LNCAP (cell line): ENCODE results near the gene EML1.

Experiments used
- TF ChIP-seq, protein P1 (sequence below): fragments of 450-650 bp; IDR thresholded peaks from 2 replicates; pipeline ENCODE4 v1.5.1; 2017; ENCODE audit warnings: mild to moderate bottlenecking

EML1 gene

DNA sequence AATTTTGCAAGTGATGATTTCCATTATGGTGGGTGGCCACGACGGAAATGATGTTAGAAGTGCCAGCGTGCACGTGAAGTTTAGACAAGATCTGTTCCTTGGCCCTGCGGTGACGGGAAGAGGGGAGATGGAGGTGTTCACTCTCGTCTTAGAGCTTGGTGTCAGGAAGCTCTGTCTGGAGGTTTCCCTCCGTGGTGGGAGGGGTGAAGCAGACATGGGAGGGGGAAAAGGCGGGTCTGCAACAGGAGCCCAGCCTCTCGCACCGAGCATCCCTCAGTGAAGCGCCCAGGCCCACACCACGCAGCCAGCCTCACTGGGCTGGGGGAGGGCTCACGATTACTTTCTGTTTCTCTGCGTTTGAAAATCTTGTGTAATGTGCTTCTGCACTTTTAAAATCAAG is 26.3 kb downstream of the EML1 start:
- TF ChIP-seq, protein P1, sequence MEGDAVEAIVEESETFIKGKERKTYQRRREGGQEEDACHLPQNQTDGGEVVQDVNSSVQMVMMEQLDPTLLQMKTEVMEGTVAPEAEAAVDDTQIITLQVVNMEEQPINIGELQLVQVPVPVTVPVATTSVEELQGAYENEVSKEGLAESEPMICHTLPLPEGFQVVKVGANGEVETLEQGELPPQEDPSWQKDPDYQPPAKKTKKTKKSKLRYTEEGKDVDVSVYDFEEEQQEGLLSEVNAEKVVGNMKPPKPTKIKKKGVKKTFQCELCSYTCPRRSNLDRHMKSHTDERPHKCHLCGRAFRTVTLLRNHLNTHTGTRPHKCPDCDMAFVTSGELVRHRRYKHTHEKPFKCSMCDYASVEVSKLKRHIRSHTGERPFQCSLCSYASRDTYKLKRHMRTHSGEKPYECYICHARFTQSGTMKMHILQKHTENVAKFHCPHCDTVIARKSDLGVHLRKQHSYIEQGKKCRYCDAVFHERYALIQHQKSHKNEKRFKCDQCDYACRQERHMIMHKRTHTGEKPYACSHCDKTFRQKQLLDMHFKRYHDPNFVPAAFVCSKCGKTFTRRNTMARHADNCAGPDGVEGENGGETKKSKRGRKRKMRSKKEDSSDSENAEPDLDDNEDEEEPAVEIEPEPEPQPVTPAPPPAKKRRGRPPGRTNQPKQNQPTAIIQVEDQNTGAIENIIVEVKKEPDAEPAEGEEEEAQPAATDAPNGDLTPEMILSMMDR = no peak

- TF ChIP-seq, protein P1 = no peak
Observed at GRCh38 chr14:99820702-99821331, 27.6 kb downstream of the EML1 start.

- TF ChIP-seq, protein P1 = no peak
Observed at GRCh38 chr14:99821519-99822508, 28.6 kb downstream of the EML1 start.

- TF ChIP-seq, protein P1 = no peak
Observed at GRCh38 chr14:99822800-99823455, 29.7 kb downstream of the EML1 start.

GRCh38 chr14:99824776-99825175 is 31.6 kb downstream of the EML1 start:
- TF ChIP-seq, protein P1 = no peak

- TF ChIP-seq, protein P1 = no peak
Observed at GRCh38 chr14:99829450-99829849, 36.2 kb downstream of the EML1 start.

- TF ChIP-seq, protein P1 = no peak
Observed at GRCh38 chr14:99831303-99831702, 38.1 kb downstream of the EML1 start.
